ENCODE results near the gene EHMT1.

DNA sequence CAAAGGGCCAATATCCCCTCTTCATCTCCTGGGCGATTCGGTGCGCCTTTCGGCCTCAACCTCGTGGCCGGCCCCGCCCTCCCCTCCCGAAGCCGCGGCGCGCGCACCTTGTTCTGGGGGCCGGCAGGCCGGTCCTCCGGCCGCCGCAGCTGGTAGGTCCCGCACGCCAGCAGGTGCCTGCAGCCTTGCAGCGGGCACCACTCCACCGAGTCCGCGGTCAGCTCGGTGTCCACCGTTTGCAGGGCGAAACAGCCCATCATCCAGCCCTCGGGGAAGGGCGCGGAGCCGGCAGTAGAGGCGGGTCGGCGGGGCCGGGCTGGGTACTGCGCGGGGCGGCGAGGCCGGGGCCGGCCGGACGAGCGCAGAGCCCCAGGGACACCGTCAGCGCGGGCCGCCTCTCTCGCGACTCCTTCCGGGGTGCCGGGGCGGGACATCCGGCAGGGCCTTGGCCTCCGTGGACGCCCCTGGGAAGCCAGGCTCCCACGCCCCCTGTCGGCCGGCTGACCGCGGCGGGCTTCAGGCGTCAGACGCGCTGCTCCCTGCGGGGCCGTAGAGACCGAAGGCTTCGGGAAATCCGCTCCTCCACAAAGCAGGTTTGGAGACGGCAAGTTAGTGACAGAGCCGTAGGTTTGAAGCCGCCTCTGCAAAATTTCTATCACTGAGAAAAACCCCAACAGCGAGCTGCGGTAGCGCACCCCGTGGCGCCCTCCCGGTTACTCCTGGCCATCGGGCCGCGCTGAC is 40.1 kb upstream of the EHMT1 start, which contains the start of gene DPH7:
- peak; percentile 32; the same call in 1 of the 2 replicates for TF ChIP-seq RAD21 (IDR thresholded peaks at IDR 0.05; ENCODE audit: low read depth)
- peak; percentile 17 for TF ChIP-seq EP300 (IDR thresholded peaks at IDR 0.05; ENCODE audit: borderline replicate concordance)
- TF ChIP-seq YY1 (IDR thresholded peaks at IDR 0.05; ENCODE audit: low read depth), result peak; percentile 61; the same call in 1 of the 2 replicates
- TF ChIP-seq CREB1 (IDR thresholded peaks at IDR 0.05; ENCODE audit: low read depth), result no peak
- TF ChIP-seq, protein P1, sequence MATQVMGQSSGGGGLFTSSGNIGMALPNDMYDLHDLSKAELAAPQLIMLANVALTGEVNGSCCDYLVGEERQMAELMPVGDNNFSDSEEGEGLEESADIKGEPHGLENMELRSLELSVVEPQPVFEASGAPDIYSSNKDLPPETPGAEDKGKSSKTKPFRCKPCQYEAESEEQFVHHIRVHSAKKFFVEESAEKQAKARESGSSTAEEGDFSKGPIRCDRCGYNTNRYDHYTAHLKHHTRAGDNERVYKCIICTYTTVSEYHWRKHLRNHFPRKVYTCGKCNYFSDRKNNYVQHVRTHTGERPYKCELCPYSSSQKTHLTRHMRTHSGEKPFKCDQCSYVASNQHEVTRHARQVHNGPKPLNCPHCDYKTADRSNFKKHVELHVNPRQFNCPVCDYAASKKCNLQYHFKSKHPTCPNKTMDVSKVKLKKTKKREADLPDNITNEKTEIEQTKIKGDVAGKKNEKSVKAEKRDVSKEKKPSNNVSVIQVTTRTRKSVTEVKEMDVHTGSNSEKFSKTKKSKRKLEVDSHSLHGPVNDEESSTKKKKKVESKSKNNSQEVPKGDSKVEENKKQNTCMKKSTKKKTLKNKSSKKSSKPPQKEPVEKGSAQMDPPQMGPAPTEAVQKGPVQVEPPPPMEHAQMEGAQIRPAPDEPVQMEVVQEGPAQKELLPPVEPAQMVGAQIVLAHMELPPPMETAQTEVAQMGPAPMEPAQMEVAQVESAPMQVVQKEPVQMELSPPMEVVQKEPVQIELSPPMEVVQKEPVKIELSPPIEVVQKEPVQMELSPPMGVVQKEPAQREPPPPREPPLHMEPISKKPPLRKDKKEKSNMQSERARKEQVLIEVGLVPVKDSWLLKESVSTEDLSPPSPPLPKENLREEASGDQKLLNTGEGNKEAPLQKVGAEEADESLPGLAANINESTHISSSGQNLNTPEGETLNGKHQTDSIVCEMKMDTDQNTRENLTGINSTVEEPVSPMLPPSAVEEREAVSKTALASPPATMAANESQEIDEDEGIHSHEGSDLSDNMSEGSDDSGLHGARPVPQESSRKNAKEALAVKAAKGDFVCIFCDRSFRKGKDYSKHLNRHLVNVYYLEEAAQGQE (IDR thresholded peaks at IDR 0.05; ENCODE audit: low read depth), result no peak
- TF ChIP-seq CEBPB (IDR thresholded peaks at IDR 0.05), result no peak
- TF ChIP-seq TAF1 (IDR thresholded peaks at IDR 0.05; ENCODE audit: low read depth), result peak; percentile 80
- no peak; the same call in 1 of the 2 replicates for TF ChIP-seq NFIC (IDR thresholded peaks at IDR 0.05)
